Measurements from ENCODE around the gene DSTN. TPM values are rescaled to one million over a fixed set of nuclear protein-coding genes. Genes with fewer than 3 reads are reported as not detected.

DSTN gene
- polyA plus RNA-seq, 3 donors: 397 to 438 (median 404) TPM

- DNase-seq (ENCODE audit: low read depth in 3 of 3, low spot score in 2 of 3): no peak
These were observed 41.3 kb downstream of the DSTN start for GRCh38 chr20:17611290-17611539.

DNA sequence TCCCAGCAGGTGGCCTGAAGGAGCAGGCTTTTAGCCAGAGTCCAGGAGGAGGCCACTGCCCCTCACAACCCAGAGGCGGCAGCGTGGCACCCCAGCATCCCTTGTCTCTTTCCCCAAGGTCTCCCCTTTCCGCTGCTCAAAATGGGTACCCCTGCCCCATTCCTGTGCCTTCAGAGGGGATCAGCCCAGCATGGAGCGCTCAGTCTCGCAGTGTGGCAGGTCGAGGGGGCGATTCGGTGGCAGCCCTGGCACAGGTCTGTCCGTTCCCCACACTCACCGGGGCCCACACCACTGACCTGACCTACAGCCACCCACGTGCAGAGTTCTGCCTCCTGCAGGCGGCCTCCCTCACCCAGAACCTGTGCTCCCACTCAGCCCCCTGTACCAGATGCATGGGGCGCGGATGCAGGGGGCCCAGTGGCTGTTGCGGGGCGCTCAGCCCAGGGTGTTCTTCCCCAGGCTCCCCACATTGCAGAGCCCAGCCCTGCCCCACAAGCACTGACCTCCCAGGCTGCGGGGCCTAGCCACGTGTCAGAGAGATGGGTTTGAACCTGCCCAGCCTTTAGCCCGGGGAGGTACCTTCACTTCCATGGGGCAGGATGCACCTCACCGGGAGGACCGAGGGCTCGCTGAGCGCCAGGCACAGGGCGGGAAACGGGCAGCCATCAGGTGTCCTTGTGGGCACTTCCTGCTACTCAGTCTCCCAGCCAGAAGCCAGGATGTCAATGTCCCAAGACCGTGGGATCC, 41.8 kb downstream of the DSTN start:
- no peak for DNase-seq (ENCODE audit: low read depth in 3 of 3, low spot score in 2 of 3)

DNA sequence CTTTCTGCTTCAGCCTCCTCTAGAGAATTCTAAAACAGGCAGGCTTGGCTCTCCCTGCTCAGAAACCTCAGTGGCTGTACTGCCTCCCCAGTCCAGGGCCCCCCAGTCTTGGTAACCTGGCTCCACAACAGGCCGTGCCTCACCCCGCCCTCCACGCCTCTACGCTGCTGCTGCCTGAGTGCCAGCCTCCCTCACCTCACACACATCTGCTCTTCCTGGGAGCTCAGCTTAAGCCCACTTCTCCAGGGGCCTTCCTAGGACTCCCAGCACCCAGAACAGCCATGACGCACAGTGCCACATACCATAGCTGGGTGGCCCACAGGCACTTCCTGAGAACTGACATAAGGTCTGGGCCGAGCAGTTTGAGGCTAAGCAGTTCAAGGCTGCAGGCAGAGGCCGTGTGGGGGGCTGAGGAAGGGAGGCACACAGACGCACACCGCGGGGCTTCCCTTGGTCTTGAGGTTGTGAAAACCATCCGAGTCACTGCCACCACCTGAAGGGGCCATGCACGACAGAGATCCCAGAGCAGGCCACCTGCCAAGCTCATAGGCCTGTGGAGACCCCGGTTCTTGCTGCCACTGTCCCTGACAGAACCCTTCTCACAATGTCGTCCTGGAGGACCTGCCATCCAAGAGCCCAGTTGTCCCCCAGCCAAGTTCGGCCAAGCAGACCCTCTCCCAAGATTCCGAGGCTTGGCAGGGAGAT, 42.6 kb downstream of the DSTN start:
- no peak for DNase-seq (ENCODE audit: low read depth in 3 of 3, low spot score in 2 of 3)

- no peak for DNase-seq (ENCODE audit: low read depth in 3 of 3, low spot score in 2 of 3)
These were observed 43.1 kb downstream of the DSTN start for GRCh38 chr20:17612992-17613327.

DNA sequence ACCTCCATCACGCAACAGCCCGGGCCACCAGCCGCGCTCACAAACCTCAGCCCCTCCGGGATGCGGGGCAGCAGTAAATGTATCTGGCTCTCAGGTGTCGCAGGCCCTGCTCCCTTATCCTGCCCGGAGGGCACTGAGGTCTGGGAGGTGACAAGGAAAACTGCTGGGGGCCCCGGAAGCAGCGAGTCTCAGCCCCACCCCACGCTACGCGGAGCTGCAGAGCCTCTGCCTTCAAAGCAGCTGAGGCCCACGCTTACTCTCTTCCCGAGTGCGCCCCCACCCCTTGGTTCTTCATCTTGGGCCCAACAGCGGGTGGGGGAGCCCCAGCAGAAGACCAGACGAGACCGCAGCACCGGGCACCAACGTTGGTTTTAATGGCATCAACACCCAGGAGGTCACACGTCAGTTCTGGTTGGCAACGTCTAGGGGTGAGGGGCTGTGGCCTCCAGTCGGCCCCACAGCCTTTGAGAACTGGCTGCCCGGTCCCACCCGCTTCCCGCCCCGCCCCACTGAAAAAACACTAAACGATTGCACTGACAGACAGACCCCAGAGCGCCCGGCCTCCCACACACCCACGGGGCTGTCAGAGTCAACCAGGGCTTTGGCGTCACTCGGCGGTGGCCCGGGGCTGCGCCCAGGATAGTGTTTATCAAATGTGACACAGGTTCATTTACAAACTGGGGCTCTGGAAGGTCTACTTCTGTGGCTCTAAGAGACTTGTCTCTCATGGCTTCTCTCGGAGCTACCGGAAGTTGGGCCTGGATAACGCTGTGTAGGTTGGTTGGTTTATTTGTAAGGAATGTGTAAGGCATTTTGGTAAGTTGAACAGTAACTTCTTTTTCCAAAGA, 43.7 kb downstream of the DSTN start:
- no peak for DNase-seq (ENCODE audit: low read depth in 3 of 3, low spot score in 2 of 3)

DNA sequence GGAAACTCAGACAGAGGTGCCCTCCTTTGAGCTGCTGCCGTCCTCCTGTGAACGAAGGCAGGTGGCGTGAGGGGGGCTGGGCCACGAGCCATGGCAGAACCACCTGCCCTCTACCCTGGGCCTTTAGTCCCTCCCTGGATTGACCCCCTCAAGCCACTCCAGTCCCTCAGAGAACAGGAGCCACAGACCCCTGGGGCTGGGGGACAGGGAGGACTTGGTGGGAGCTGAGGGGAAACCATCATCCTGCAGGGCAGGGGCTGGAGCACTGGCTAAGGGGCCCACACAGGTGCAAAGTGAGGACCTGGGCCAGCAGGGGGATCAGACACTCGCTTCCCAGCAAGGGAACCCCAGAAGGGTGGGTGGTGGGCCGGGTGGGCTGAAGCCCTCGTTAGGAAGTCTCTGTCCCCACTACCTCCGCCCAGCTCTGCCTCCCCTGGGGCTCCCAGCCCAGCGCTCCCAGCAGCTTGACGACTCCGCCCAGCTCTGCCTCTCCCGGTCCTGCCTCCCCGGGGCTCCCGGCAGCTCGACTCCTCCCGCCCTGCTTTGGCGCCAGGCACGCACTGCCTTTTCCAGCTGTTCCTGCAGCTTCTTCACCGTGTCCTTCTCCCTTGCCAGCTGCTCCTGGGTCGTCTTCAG, 44.4 kb downstream of the DSTN start:
- DNase-seq (ENCODE audit: low read depth in 3 of 3, low spot score in 2 of 3): no peak

- DNase-seq (ENCODE audit: low read depth in 3 of 3, low spot score in 2 of 3): no peak
These were observed 45.2 kb downstream of the DSTN start for GRCh38 chr20:17614812-17615644.

DNA sequence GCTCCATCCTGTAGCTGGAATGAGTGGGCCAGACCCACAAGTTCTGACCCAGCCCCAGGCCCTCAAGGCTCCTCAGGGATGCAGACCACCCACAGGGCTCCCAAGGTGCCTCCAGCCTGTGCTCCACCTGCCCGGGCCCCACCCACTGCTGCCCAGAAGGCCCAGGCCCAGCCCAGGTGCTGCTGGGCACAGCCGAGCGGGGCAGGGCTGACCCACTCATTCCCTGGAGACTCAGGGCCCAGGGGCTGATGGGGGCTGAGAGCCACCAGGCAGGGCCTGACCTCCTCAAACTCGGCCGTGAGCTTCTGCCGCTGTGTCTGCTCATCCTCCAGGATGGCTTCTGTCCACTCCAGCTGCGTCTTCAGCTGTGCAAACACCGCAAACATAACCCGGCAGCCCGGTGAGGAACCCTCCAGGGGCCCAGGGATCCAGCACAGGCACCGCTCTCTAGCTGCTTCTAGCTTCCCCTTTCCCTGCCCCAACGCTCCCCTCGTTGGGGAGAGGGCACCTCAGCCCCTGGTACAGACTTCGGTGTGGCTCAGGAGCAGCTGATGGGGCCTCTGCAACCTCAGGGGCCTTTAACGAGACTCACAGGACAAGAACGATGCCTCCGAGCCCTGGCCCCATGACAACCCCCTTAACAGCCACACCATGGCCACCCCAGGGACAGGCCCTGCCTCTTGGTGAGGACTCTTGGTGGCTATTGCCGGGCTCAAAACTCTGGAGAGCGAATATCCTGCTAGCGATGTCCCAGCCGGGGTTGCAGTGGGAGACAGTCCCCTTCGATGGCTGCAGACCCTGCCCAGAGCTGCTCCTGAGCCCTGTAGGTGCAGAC, 46.0 kb downstream of the DSTN start:
- no peak for DNase-seq (ENCODE audit: low read depth in 3 of 3, low spot score in 2 of 3)

GRCh38 chr20:17616480-17617211, 46.8 kb downstream of the DSTN start:
- DNase-seq (ENCODE audit: low read depth in 3 of 3, low spot score in 2 of 3): no peak

GRCh38 chr20:17617212-17617867, 47.5 kb downstream of the DSTN start:
- DNase-seq (ENCODE audit: low read depth in 3 of 3, low spot score in 2 of 3): no peak

GRCh38 chr20:17617868-17618672, 48.2 kb downstream of the DSTN start:
- no peak for DNase-seq (ENCODE audit: low read depth in 3 of 3, low spot score in 2 of 3)

GRCh38 chr20:17618673-17619013, 48.8 kb downstream of the DSTN start:
- no peak for DNase-seq (ENCODE audit: low read depth in 3 of 3, low spot score in 2 of 3)

DNA sequence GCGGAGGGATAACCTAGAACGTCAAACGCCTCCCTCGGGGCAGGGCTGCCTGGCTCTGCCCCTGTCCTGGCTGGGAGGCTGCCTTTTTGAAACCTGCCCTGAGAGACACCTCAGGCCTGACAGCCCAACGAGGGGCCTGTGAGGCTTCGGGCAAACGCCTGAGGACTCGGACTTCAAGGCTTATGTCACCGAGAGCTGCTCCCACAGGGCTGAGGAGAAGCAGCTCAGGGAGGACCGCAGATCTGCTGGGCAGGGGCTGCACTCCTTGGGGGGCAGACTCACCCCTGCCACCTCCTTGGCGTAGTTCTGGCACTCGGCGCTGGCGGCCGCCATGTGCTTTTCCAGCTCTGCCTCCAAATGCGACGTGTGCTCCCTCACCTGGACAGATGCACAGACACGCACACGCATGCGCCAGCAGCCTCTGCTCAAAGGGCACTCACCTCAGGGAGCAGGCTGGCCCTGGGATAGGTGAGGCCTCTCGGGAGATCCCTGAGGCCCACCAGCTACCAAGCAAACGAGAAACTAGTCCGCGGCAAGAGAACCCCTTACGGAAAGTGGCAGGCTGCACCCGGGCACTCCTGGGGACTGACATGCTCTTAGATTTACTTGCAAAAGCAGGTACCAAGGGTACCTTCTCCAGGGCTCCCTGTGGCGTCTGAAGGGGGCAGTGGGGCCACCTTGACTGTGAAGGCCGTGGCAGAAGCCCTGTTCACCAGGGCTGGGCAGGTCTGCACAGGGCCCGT, 49.6 kb downstream of the DSTN start:
- no peak for DNase-seq (ENCODE audit: low read depth in 3 of 3, low spot score in 2 of 3)

DNA sequence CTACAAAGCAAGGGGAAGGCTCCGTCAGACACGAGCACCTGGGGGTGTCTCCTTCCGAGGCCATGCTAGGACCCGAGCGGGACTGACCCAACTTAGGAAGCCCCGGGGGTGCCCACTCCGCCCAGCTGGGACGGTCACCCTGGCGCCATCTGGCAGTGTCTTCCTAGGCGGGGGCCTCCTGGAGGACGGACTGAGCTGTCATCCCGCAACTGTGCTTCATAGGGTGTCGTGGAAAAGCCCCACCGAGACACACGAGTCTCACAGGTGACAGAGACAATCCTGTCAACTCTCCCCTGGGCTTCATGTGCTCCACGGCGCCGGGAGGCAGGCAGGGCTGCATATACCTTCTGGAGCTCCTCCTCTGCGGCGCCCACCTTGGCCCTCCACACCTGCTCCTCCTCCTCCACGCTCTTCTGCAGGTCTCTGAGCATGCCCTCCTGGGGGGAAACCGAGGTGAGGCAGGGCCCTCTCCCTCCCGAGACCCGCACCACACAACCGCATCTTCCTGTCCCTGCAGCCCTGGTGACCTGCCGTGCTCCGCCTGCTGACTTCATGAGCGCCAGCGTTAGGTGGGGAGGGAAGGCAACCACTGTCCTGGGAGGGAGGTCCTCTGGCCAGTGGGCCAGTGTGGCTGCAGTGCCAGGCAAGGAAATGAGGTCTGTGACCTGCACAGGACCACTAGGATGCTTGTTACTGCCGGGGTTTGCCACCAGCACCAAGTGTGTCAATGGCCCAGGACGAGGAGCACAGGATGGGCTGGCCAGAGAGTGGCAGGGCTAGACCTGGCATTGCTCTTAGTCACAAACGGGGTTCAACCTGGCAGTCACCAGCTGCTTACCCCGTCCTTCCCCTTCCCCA, 50.7 kb downstream of the DSTN start:
- DNase-seq (ENCODE audit: low read depth in 3 of 3, low spot score in 2 of 3): no peak

DNA sequence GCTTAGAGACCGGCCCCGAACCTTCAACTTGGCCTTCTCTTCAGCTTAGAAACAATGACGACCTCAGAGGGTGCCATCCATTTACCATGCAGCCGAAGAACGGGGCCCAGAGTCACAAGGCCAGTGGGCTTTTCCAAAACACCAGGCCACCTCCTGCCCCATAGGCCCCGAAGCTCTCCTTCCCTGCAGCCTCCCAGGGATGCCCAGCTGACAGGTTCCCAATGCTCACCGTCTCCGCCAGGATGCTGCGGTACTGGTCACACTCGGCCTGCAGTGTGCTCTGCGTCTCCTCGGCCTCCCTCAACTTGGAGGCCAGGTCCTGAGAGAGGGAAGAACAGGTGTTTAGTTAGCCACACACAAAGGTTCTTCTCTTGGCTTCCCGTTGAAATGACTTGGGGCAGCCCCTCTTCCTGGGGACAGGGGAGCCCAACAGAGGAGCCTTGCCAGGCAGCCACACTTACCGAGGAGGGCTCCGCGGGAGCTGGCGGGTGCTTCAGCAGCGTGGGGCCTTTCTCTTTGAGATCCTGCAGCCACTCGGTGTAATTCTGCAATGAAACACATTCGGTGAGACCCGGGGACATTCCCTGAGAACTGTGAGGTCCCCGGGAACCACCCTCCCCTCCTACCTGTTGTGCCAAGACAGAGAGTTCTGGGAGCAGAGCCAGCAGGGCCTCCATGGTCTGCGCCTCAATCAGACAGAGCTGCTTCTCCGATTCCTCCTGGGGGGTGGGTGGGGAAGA, 51.5 kb downstream of the DSTN start:
- no peak for DNase-seq (ENCODE audit: low read depth in 3 of 3, low spot score in 2 of 3)
